ENCODE data around the gene ACP1.

ACP1 gene

GRCh38 chr2:280650-281110 is 15.9 kb downstream of the ACP1 start:
- no peak for DNase-seq (ENCODE audit: low read depth)

DNA sequence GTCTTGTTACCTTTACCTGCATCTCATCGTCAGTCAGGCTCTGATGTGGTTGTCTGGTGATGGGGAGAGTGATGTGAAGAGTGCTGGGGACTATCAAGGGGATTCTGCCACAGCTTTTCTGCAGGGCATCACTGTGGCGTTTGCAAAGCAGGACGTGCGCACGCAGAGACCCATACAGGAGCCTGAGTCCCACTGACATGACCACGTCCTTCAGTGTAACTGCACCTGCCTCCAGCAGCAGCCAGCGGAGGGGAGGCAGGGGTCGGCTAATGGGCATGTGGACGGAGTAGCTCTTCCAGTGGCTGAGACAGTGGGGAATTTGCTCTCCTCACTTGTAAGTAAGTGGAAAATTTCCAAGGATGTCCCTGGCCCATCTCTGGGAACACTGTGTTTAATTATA is 16.6 kb downstream of the ACP1 start:
- DNase-seq (ENCODE audit: low read depth), result no peak

GRCh38 chr2:282371-283263 is 17.9 kb downstream of the ACP1 start:
- no peak for DNase-seq (ENCODE audit: low read depth)

DNA sequence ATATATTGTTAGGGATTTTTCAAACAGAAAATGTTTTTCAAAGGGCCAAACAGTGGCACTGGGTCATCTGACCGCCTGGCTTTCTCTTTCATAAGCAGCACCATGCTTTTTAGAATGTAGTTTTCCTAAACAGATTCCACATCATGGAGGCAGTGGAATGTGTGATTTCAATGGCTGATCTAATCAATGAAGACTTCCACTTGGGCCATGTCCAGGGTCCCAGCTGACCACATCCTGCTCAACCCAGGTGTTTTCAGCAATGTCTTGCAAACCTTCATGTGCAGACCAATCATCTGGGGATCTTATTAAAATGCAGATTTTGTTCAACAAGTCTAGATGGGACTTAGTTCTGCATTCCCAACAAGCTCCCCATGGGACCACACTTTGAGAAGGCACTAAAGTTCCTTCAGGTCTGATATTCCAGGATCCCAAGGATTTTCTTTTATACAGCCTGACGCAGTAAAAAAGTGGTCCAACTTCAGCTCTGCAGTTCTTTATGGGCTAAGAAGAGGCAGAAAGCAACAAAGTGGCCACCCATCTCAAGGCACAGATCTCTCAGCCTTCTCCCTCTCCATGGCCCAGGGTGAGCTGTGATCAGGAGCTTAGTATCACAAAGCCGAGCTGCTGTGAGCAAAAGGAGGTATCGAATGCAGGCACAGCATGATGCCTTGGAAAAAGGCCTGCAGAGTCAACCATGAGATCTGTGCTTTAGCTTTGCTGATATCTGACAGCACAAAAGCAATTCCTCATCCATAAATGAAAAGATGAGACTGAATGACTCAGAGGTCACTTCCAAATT is 19.4 kb downstream of the ACP1 start:
- DNase-seq (ENCODE audit: low read depth), result no peak

- no peak for DNase-seq (ENCODE audit: low read depth)
These were observed 20.2 kb downstream of the ACP1 start for GRCh38 chr2:284896-285492.

DNA sequence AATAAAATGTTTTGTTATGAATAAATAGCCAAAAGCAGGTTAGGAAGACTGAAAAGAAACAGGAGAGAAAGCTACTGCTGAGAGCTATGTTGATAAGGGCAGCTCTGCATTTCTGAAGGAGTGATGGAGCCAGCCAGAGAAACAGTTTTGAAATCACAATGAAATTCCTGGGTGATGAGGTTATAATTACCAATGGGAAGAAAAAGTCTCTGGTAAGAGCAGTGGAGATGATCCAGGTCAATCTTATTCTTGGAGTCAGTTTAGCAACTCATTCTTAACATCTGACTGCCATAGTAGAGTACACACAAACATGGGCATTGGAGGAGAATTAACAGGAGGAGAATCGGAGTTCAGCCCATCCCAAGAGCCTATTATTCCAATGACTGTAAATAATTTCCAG is 20.8 kb downstream of the ACP1 start:
- DNase-seq (ENCODE audit: low read depth), result peak; percentile 47

- no peak for DNase-seq (ENCODE audit: low read depth)
These were observed 21.3 kb downstream of the ACP1 start for GRCh38 chr2:286035-286434.

- DNase-seq (ENCODE audit: low read depth), result no peak
These were observed 22.1 kb downstream of the ACP1 start for GRCh38 chr2:286774-287392.

- DNase-seq (ENCODE audit: low read depth), result no peak
These were observed 22.7 kb downstream of the ACP1 start for GRCh38 chr2:287471-287885.

- DNase-seq (ENCODE audit: low read depth), result no peak
These were observed 23.4 kb downstream of the ACP1 start, which contains the start of gene ALKAL2 for GRCh38 chr2:287911-288757. Gene ALKAL2 (minus strand): TSS chr2:288091. CDS start chr2:287835, 256 bp downstream.

DNA sequence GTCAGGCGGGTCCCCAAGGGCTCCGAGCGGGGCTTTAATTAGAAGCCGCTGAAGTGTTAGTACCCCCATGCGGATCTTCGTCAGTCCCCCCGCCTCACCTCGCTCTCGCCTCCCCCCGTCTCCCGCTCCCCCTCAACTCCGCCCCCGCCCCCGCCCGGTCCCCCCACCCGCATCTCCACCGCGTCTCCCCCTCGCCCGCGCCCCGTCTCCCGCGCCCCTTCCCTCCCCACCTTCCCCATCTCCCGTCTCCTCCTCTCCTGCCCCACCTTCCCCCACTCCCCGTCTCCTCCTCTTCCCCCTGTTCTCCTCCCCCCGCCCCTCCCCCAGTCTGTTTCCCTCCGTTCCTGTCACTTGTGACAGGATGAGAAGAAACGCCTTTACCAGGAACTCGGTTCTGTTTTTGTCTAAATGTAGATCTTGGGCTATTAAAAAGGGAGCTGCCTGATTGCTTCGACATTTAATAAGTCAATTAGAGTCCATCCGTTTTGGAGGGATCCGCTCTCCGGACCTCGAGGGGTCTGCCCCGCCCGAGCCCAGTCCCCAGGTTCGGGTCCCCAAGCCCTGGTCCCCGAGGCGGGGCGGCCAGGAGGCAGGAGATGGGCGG is 24.1 kb downstream of the ACP1 start:
- no peak for DNase-seq (ENCODE audit: low read depth)

- no peak for DNase-seq (ENCODE audit: low read depth)
These were observed 24.8 kb downstream of the ACP1 start for GRCh38 chr2:289362-290089.

- DNase-seq (ENCODE audit: low read depth), result no peak
These were observed 25.5 kb downstream of the ACP1 start for GRCh38 chr2:290090-290722.

DNA sequence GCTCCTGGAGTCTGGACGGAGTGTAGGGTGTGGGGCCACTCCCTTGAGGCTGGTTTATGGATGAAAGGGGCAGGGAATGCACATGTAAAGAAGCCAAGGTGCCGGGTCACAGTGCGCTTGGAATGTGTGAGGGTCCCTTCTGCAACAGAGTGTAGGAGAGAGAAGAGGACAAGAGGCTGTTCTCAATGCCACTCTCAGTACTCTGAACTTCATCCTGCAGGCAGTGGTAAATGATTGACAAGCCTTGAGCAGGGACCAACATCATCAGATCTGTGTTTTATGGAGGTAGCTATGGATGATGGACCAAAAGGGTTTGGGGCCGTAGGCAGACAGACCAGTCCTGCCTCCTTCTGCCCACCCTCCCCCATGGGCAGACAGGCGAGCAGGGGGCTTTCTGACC is 30.3 kb downstream of the ACP1 start:
- no peak for DNase-seq (ENCODE audit: low read depth)

- no peak for DNase-seq (ENCODE audit: low read depth)
These were observed 31.6 kb downstream of the ACP1 start for GRCh38 chr2:296354-296753.

DNA sequence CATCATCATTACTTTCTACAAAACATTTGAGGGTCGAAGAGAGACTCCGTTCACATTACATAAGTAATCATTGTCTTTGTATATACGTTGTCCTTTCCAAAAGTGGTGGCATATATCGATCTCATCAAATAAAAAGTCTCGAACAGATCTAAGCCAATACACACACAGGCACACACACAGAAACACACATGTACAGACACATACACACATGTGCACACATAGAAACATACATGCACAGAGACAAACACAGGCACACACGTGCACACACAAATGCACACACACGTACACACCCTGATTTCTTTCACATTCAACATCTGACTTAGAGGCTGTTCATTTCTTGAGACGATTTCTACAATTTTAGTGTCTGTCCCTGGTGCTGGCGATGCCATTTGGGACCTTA is 40.6 kb downstream of the ACP1 start:
- DNase-seq (ENCODE audit: low read depth), result no peak

GRCh38 chr2:309148-309953 is 44.6 kb downstream of the ACP1 start:
- DNase-seq (ENCODE audit: low read depth), result no peak

DNA sequence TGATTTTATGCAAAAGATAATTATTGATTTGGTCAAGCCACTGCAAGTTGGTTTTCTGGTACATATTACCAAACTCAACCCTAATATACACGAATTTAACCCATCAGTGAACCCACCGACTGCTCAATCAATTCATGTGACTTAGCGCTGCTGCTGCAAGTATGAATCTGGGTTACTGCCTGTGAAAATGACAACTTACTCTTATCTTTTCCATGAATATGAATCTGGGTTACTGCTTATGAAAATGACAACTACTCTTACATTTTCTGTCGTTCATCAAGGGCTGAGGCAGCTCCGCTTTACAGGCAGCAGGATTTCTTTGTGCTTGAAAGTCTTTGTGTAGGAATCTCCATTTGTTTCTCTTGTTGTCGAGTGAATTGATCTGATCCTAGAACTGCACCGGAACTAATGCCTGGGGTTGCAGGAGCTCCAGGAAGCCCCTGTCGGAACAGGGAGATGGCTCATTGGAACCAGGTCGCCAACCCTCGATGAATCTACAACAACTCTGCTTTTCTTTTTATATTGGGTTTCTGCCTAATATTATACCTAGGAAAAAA is 45.3 kb downstream of the ACP1 start:
- DNase-seq (ENCODE audit: low read depth), result no peak

Measured in HS-5 (cell line).